Endothelial cell of umbilical vein (primary cell): ENCODE results near the gene BRS3. TPM values are rescaled to one million over a fixed set of nuclear protein-coding genes. Genes with fewer than 3 reads are reported as not detected.

Experiments used
- BruUV-seq: library from RNA; stranded (reverse); fragments of 400-500 nt; replicated peaks from 2 replicates; lab custom pipeline; 2021; lab: Mats Ljungman, UMichigan
- CTCF ChIA-PET: fragments of 300-600, 350-600 bp; sonication (Branson Sonifier 250); formaldehyde crosslinking; loops from one replicate; lab custom pipeline; 2021; ENCODE audit warnings: antibody characterized with exemption, inconsistent platforms; lab: Charles Lee
- POLR2A ChIA-PET: fragments of 300-600, 350-600 bp; sonication (Branson Sonifier 250); formaldehyde crosslinking; loops from one replicate; lab custom pipeline; 2021; ENCODE audit warnings: antibody characterized with exemption, inconsistent platforms; lab: Charles Lee
- DNase-seq: peaks from one replicate; pipeline ENCODE4 v3.0.0-alpha.2; 2011; ENCODE audit warnings: low read depth, low spot score
- FAIRE-seq: peaks from 2 replicates; lab custom pipeline; 2011; peaks lifted over from hg19 to GRCh38; lab: Jason Lieb, UNC
- H2AFZ ChIP-seq: 2 replicates; pipeline ENCODE4 v1.6.0; 2012; ENCODE audit warnings: low read depth, low read length, control low read depth, inconsistent platforms
- H3K27ac ChIP-seq: 2 replicates; pipeline ENCODE4 v1.5.1; 2011; ENCODE audit warnings: low read depth, mild to moderate bottlenecking, control low read depth, low read length, moderate library complexity; ENCODE audit not compliant: insufficient read depth
- H3K27me3 ChIP-seq, 2 experiments: 2 replicates each; pipeline versions ENCODE4 v1.6.0 to v1.6.1; 2011; ENCODE audit warnings: low read length in 2 of 2, mixed read lengths in 1 of 2; ENCODE audit not compliant: control insufficient read depth in 2 of 2, insufficient read depth in 2 of 2
- H3K36me3 ChIP-seq, 2 experiments: 2 replicates in 1 of 2; 3 replicates in 1 of 2; pipeline ENCODE4 v1.5.1; 2011; ENCODE audit warnings: low read length in 2 of 2, mild to moderate bottlenecking in 1 of 2, moderate library complexity in 1 of 2; ENCODE audit not compliant: control insufficient read depth in 2 of 2, insufficient read depth in 2 of 2; ENCODE audit errors: extremely low read depth in 1 of 2
- H3K4me1 ChIP-seq: 3 replicates; pipeline ENCODE4 v1.5.1; 2011; ENCODE audit warnings: mild to moderate bottlenecking, low read length; ENCODE audit not compliant: control insufficient read depth, insufficient read depth; ENCODE audit errors: extremely low read depth
- H3K4me2 ChIP-seq: 2 replicates; pipeline ENCODE4 v1.6.1; 2011; ENCODE audit warnings: low read length, control low read depth, mixed read lengths; ENCODE audit not compliant: insufficient read depth
- H3K4me3 ChIP-seq, 3 experiments: fragments of 200-600 bp in 1 of 3; sonication (generic), shearing (Covaris generic) in 1 of 3; replicated peaks in 1 of 3; 2 replicates each; pipeline ENCODE4 v1.5.1; 2011 to 2016; ENCODE audit warnings: control low read depth in 3 of 3, low read length in 3 of 3, mild to moderate bottlenecking in 2 of 3, inconsistent platforms in 1 of 3, low read depth in 1 of 3, moderate library complexity in 1 of 3; ENCODE audit not compliant: insufficient read depth in 1 of 3
- H3K79me2 ChIP-seq: 2 replicates; pipeline ENCODE4 v1.6.0; 2012; ENCODE audit warnings: low read length, inconsistent platforms; ENCODE audit not compliant: control insufficient read depth, insufficient read depth
- H3K9ac ChIP-seq: replicated peaks from 2 replicates; pipeline ENCODE3; 2011; ENCODE audit warnings: low read length, control low read depth; ENCODE audit not compliant: insufficient read depth; ENCODE audit errors: extremely low read depth
- H3K9me1 ChIP-seq: replicated peaks from 3 replicates; pipeline ENCODE4 v1.6.0; 2011; ENCODE audit warnings: mild to moderate bottlenecking, low read length; ENCODE audit not compliant: control insufficient read depth, insufficient read depth; ENCODE audit errors: extremely low read depth
- H3K9me3 ChIP-seq: replicated peaks from 2 replicates; pipeline ENCODE4 v1.5.1; 2012; ENCODE audit warnings: low read length, inconsistent platforms; ENCODE audit not compliant: control insufficient read depth, insufficient read depth
- H4K20me1 ChIP-seq: replicated peaks from 2 replicates; pipeline ENCODE3; 2011; ENCODE audit warnings: mild to moderate bottlenecking, low read length; ENCODE audit not compliant: control insufficient read depth, insufficient read depth; ENCODE audit errors: extremely low read depth
- CTCF ChIP-seq, 2 donors: IDR thresholded peaks; 1 replicate in 1 of 2; 2 replicates in 1 of 2; pipeline ENCODE4 v1.5.1; 2011; ENCODE audit warnings: low read length in 2 of 2, mild to moderate bottlenecking in 2 of 2, moderate library complexity in 2 of 2, control low read depth in 1 of 2, inconsistent platforms in 1 of 2, low read depth in 1 of 2; ENCODE audit not compliant: insufficient read depth in 1 of 2; ENCODE audit errors: extremely low read depth in 1 of 2
- EZH2 ChIP-seq: IDR thresholded peaks from 2 replicates; pipeline ENCODE4 v1.6.1; 2012; ENCODE audit warnings: borderline replicate concordance, low read depth, mild to moderate bottlenecking, moderate library complexity, low read length, inconsistent platforms; ENCODE audit not compliant: severe bottlenecking
- FOS ChIP-seq: IDR thresholded peaks from 2 replicates; pipeline ENCODE4 v1.6.1; 2011; ENCODE audit warnings: mild to moderate bottlenecking, low read length, moderate library complexity, borderline replicate concordance; ENCODE audit not compliant: insufficient read depth
- GATA2 ChIP-seq: IDR thresholded peaks from 2 replicates; pipeline ENCODE4 v1.7.0; 2011; ENCODE audit warnings: low read depth, mild to moderate bottlenecking, moderate library complexity, mixed read lengths, low read length; ENCODE audit not compliant: insufficient read length, insufficient read depth
- JUN ChIP-seq: IDR thresholded peaks from 2 replicates; pipeline ENCODE4 v1.6.1; 2011; ENCODE audit warnings: borderline replicate concordance, low read depth; ENCODE audit not compliant: insufficient read length, insufficient read depth
- MAX ChIP-seq: IDR thresholded peaks from 2 replicates; pipeline ENCODE4 v1.6.1; 2011; ENCODE audit not compliant: insufficient read depth, insufficient read length
- MYC ChIP-seq: IDR thresholded peaks from one replicate; pipeline ENCODE4 v1.6.1; 2011; ENCODE audit warnings: mild to moderate bottlenecking, low read depth, low read length
- POLR2A ChIP-seq: IDR thresholded peaks from 2 replicates; pipeline ENCODE4 v1.6.1; 2012; ENCODE audit warnings: low read depth, mild to moderate bottlenecking, control low read depth, low read length
- POLR2AphosphoS5 ChIP-seq: IDR thresholded peaks from 2 replicates; pipeline ENCODE4 v1.6.1; 2012; ENCODE audit warnings: low read depth, mild to moderate bottlenecking, control low read depth, low read length, moderate library complexity; ENCODE audit not compliant: insufficient read depth
- dilution Hi-C: fragments of 300-500 bp; cut with MboI; formaldehyde crosslinking; loops from one replicate; pipeline ENCODE4 v1.15.0; 2019; ENCODE audit warnings: low sequenced_read_pairs; ENCODE audit not compliant: extremely low pct_ligation_motif_present
- intact Hi-C: fragments of 100-400 bp; cut with micrococcal nuclease; formaldehyde crosslinking; loops from one replicate; pipeline ENCODE4 v1.10.0; 2022
- polyA plus RNA-seq, 4 experiments: library from polyadenylated mRNA; depleted of rRNA in 3 of 4; stranded (reverse) in 3 of 4; unstranded in 1 of 4; fragments of >200 nt; gene quantifications; 2 replicates each; pipeline versions ENCODE4 v1.2.1 to v1.2.3, GENCODE V29; 2011 to 2012; ENCODE audit warnings: missing spikeins in 1 of 4
- total RNA-seq: library from RNA; stranded (reverse); gene quantifications from 2 replicates; pipeline ENCODE4 v1.2.3, GENCODE V29; 2021

BRS3 gene
- total and polyA plus RNA-seq, 2 donors (not counting 3 experiments of a cell fraction or from before 2014, with no cell fraction given): not detected

GRCh38 chrX:136538811-136539210 is 51.1 kb downstream of the BRS3 start:
- no peaks in the 10 kb centered on the region for H3K4me1 ChIP-seq
- H3K4me3 ChIP-seq: no peak overlapping the region
- no peaks in the 10 kb centered on the region for H3K27me3 ChIP-seq
- DNase-seq (no peak), FAIRE-seq (no peak)
- H2AFZ ChIP-seq: no peak overlapping the region
- H3K9ac ChIP-seq: no peak overlapping the region
- no peak overlapping the region for H3K4me2 ChIP-seq
- POLR2A ChIA-PET: no interaction called here
- no peak overlapping the region for H3K27ac ChIP-seq
- H3K36me3 ChIP-seq: no peaks in the 10 kb centered on the region
- H3K79me2 ChIP-seq: no peaks in the 10 kb centered on the region
- BruUV-seq: no TSS peak
- TF ChIP-seq MAX: no peak
- no peak for TF ChIP-seq EZH2
- TF ChIP-seq CTCF (IDR thresholded peaks at IDR 0.05; ENCODE audit: extremely low read depth in 1 of 2, insufficient read depth in 1 of 2, low read depth in 1 of 2, low read length in 2 of 2): no peak
- no peak for TF ChIP-seq POLR2A
- no peak for TF ChIP-seq FOS
- TF ChIP-seq GATA2: no peak
- no peak for TF ChIP-seq POLR2AphosphoS5
- TF ChIP-seq JUN: no peak
- no peak for TF ChIP-seq MYC
- no peaks in the 10 kb centered on the region for H4K20me1 ChIP-seq
- no peaks in the 10 kb centered on the region for H3K9me3 ChIP-seq
- no peaks in the 10 kb centered on the region for H3K9me1 ChIP-seq
- dilution Hi-C loops (no loop called here), intact Hi-C loops (no loop called here)
- CTCF ChIA-PET: no interaction called here
